Osteocyte (in vitro differentiated cells): ENCODE data around the gene PPP1R12B. TPM values are rescaled to one million over a fixed set of nuclear protein-coding genes. Genes with fewer than 3 reads are reported as not detected.
"Not testable (repeated sequence)": the region's sequence is repeated elsewhere in the genome, so short reads cannot be mapped to it uniquely, and the experiment has no call there.

Source experiments
- DNase-seq: peaks from one replicate; pipeline ENCODE4 v3.0.0; 2021; ENCODE audit warnings: mixed read lengths; ENCODE audit not compliant: unreplicated experiment; ENCODE audit errors: extremely low spot score
- H3K27ac Mint-ChIP-seq: one replicate; pipeline ENCODE4 v1.8.0; 2021; ENCODE audit warnings: mild to moderate bottlenecking, mixed read lengths; ENCODE audit not compliant: unreplicated experiment
- H3K27me3 Mint-ChIP-seq: one replicate; pipeline ENCODE4 v1.8.0; 2021; ENCODE audit warnings: mixed read lengths; ENCODE audit not compliant: unreplicated experiment
- H3K36me3 Mint-ChIP-seq: one replicate; pipeline ENCODE4 v1.8.0; 2021; ENCODE audit warnings: mixed read lengths; ENCODE audit not compliant: unreplicated experiment
- H3K4me1 Mint-ChIP-seq: one replicate; pipeline ENCODE4 v1.8.0; 2021; ENCODE audit warnings: mixed read lengths; ENCODE audit not compliant: unreplicated experiment
- H3K4me3 Mint-ChIP-seq: one replicate; pipeline ENCODE4 v1.8.0; 2021; ENCODE audit warnings: mild to moderate bottlenecking, moderate library complexity, mixed read lengths; ENCODE audit not compliant: unreplicated experiment
- H3K9me3 Mint-ChIP-seq: one replicate; pipeline ENCODE4 v1.8.0; 2021; ENCODE audit warnings: mixed read lengths; ENCODE audit not compliant: unreplicated experiment
- total RNA-seq: library from RNA; stranded (reverse); gene quantifications from 2 replicates; pipeline ENCODE4 v1.2.1, GENCODE V29; 2021
- TF ChIP-seq, protein P1 (sequence below): fragments of 200-600 bp; sonication (generic); IDR thresholded peaks from 2 replicates; pipeline ENCODE4 v1.5.0; 2021; ENCODE audit warnings: antibody characterized with exemption, mild to moderate bottlenecking, moderate library complexity

Gene PPP1R12B
- total RNA-seq, 1 donor from 2014 or later: 14.6 TPM

GRCh38 chr1:202547215-202547614 is 198.7 kb downstream of the PPP1R12B start:
- no peak overlapping the region for H3K27ac Mint-ChIP-seq
- H3K27me3 Mint-ChIP-seq: no peaks in the 10 kb centered on the region
- H3K9me3 Mint-ChIP-seq: no peaks in the 10 kb centered on the region
- TF ChIP-seq, protein P1, sequence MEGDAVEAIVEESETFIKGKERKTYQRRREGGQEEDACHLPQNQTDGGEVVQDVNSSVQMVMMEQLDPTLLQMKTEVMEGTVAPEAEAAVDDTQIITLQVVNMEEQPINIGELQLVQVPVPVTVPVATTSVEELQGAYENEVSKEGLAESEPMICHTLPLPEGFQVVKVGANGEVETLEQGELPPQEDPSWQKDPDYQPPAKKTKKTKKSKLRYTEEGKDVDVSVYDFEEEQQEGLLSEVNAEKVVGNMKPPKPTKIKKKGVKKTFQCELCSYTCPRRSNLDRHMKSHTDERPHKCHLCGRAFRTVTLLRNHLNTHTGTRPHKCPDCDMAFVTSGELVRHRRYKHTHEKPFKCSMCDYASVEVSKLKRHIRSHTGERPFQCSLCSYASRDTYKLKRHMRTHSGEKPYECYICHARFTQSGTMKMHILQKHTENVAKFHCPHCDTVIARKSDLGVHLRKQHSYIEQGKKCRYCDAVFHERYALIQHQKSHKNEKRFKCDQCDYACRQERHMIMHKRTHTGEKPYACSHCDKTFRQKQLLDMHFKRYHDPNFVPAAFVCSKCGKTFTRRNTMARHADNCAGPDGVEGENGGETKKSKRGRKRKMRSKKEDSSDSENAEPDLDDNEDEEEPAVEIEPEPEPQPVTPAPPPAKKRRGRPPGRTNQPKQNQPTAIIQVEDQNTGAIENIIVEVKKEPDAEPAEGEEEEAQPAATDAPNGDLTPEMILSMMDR: no peak
- H3K4me1 Mint-ChIP-seq: peaks cover 7% of the 10 kb centered on the region
- no peaks in the 10 kb centered on the region for H3K36me3 Mint-ChIP-seq
- no peak for DNase-seq
- H3K4me3 Mint-ChIP-seq: no peak overlapping the region

DNA sequence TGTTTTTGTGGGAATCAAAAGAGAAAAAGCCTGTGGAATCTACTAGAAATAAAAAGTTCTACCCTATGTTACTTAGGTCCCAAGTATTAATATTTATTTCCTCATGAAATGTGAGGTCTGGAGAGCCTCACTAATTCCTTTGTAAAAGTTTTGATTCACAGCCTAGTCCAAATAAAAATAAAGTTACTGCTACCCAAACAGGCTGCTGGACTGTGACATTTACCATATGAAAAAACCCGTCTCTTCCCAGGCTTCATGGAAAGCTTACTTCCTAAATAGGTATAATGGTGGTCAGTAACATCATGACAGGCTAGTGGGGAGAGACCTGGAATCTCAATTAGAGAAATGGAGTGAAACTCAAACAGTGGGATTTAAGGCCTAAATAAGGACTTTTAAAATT is 201.6 kb downstream of the PPP1R12B start:
- not testable (repeated sequence) for H3K9me3 Mint-ChIP-seq, DNase-seq, H3K36me3 Mint-ChIP-seq, H3K27ac Mint-ChIP-seq, H3K27me3 Mint-ChIP-seq, H3K4me3 Mint-ChIP-seq
- peaks cover 22% of the 10 kb centered on the region for H3K4me1 Mint-ChIP-seq

- no peak overlapping the region for H3K4me3 Mint-ChIP-seq
- DNase-seq: no peak
- no peaks in the 10 kb centered on the region for H3K27me3 Mint-ChIP-seq
- H3K27ac Mint-ChIP-seq: no peak overlapping the region
- H3K36me3 Mint-ChIP-seq: peaks cover 2% of the 10 kb centered on the region
- peaks cover 22% of the 10 kb centered on the region for H3K4me1 Mint-ChIP-seq
- no peaks in the 10 kb centered on the region for H3K9me3 Mint-ChIP-seq
- TF ChIP-seq, protein P1: no peak
Measured at GRCh38 chr1:202551683-202552082, 203.2 kb downstream of the PPP1R12B start.

DNA sequence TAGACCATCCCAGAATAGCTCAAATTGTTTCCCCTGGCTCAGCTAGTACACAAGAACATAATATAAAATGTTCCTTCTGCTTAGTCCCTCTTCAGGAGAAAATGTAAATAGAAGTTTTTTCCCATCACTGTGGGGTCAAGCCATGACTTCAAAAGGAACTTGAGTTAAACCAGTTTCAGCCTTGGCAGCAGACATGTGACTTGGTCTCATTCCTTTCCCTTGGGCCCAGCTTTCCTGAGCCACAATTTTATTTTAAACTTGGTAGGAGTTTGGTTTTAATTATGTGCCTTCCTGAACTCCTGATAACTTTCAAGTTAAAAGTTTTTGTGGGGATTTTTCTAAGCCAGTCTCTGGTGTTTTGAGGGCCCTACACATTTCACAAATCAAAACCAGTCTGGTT is 204.1 kb downstream of the PPP1R12B start:
- DNase-seq, H3K36me3 Mint-ChIP-seq, H3K9me3 Mint-ChIP-seq, H3K4me3 Mint-ChIP-seq, H3K27me3 Mint-ChIP-seq: not testable (repeated sequence)
- Mint-ChIP-seq H3K4me1 (peaks cover 22% of the 10 kb centered on the region), H3K27ac (peak overlapping the region; percentile 78)

DNA sequence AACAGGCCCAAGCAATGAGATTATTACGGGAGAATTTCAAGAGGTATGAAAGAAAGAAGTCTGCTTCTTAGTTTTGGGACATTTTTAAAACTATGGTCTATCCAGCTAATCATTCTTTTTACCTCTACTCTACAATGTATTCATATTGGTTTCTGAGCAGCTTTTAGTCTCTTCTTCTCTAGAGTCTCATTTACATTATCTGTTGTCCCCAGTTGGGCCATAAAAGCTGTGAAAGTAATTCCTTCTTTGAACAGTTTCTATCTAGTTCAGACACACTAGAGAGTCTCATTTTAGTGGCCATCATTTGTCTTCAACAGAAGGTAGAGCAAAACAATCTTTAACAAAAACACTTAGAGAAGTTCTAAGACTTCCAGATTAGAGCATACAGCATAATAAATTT is 204.6 kb downstream of the PPP1R12B start:
- not testable (repeated sequence) for DNase-seq
- peak overlapping the region; percentile 78 for H3K27ac Mint-ChIP-seq

DNA sequence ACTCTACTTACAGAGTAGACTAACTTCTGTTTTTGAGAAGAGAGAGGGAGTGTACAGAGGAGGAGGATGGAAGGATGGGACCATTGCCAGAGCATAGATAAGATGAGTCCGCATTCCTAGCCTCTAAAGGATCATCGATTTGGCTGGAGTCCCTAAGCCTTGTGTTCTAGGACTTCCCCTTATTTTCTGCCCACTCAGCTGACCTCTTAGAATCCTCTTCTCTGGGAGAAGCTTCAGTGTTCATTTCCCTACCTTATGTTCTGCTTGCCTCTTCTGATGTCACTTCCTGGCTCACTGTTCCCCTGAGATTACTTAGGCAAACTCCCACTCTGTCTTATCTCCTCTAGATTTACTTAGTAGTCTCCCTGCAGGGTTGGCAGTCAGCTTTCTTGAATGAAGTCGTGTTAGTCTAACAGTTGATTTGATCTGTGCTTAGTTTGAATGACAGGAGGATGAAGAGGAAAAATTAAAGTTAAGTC is 205.1 kb downstream of the PPP1R12B start:
- Mint-ChIP-seq H3K4me1 (peaks cover 22% of the 10 kb centered on the region), H3K9me3 (no peaks in the 10 kb centered on the region), H3K27ac (no peak overlapping the region), H3K36me3 (peaks cover 2% of the 10 kb centered on the region), H3K4me3 (no peak overlapping the region), H3K27me3 (no peaks in the 10 kb centered on the region)
- DNase-seq: no peak
- TF ChIP-seq, protein P1: no peak

More for the DNA sequence above, 204.6 kb downstream of the PPP1R12B start:
- H3K9me3 Mint-ChIP-seq, H3K27me3 Mint-ChIP-seq, H3K4me3 Mint-ChIP-seq, H3K36me3 Mint-ChIP-seq: not testable (repeated sequence)
- peaks cover 22% of the 10 kb centered on the region for H3K4me1 Mint-ChIP-seq

GRCh38 chr1:202554619-202555018 is 206.1 kb downstream of the PPP1R12B start:
- H3K9me3 Mint-ChIP-seq, H3K27me3 Mint-ChIP-seq, DNase-seq, H3K4me3 Mint-ChIP-seq, H3K36me3 Mint-ChIP-seq, H3K27ac Mint-ChIP-seq: not testable (repeated sequence)
- peaks cover 22% of the 10 kb centered on the region for H3K4me1 Mint-ChIP-seq

GRCh38 chr1:202556037-202556436 is 207.5 kb downstream of the PPP1R12B start:
- not testable (repeated sequence) for H3K4me3 Mint-ChIP-seq
- peaks cover 22% of the 10 kb centered on the region for H3K4me1 Mint-ChIP-seq

DNA sequence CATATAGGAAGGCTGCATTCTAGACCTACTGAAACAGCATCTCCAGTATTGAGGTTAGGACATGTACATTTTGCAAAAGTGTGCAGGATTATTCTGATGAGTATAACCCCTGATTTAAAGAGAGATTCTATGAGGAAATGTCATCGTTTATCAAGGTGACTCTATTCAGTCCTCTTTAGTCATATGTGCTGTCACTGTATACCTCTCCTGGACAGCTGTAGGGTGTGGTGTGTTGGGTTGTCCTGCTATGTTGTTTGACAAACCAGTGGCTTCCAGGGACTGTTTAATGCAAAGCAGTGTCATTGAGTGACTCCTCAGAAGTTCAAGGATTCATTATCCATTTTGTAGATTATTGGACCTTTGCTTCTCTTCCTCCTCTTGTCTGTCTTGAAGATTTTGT is 209.2 kb downstream of the PPP1R12B start:
- H3K4me1 Mint-ChIP-seq: peaks cover 12% of the 10 kb centered on the region
- H3K4me3 Mint-ChIP-seq, H3K36me3 Mint-ChIP-seq, H3K27ac Mint-ChIP-seq, H3K9me3 Mint-ChIP-seq, H3K27me3 Mint-ChIP-seq, DNase-seq: not testable (repeated sequence)

More at GRCh38 chr1:202556037-202556436, 207.5 kb downstream of the PPP1R12B start:
- H3K9me3 Mint-ChIP-seq, DNase-seq, H3K27ac Mint-ChIP-seq, H3K27me3 Mint-ChIP-seq, H3K36me3 Mint-ChIP-seq: not testable (repeated sequence)
